ENCODE data around the gene SLC2A4RG. TPM values are rescaled to one million over a fixed set of nuclear protein-coding genes. Genes with fewer than 3 reads are reported as not detected.
A peak's percentile ranks its signal among the peaks of the same experiment; 100 is the strongest.

Gene SLC2A4RG
- total and polyA plus RNA-seq, 2 of the 13 experiments (the other 11 are each of a cell fraction or from before 2014, with no cell fraction given), result 91.4 to 95.9 TPM

GRCh38 chr20:63696628-63697356 lies 42.8 kb upstream of the SLC2A4RG start, which contains the start of gene TNFRSF6B (continued):
- TF ChIP-seq MIXL1 (CRISPR knock-in tag; IDR thresholded peaks at IDR 0.05) (no peak), DZIP1 (CRISPR knock-in tag; IDR thresholded peaks at IDR 0.05) (0 out of 2 replicates have a peak, but pooled peaks have one; percentile 13), ZNF337 (CRISPR knock-in tag; IDR thresholded peaks at IDR 0.05; ENCODE audit: borderline replicate concordance, low read depth) (no peak), ZNF142 (CRISPR knock-in tag; IDR thresholded peaks at IDR 0.05) (no peak), UBTF (CRISPR knock-in tag; IDR thresholded peaks at IDR 0.05) (peak; percentile 57), ZC3H13 (CRISPR knock-in tag; IDR thresholded peaks at IDR 0.05) (peak; percentile 91; the same call in 1 of the 2 replicates), PRMT3 (CRISPR knock-in tag; IDR thresholded peaks at IDR 0.05; ENCODE audit: borderline replicate concordance, low read depth) (no peak)
- TF ChIP-seq, protein P1, sequence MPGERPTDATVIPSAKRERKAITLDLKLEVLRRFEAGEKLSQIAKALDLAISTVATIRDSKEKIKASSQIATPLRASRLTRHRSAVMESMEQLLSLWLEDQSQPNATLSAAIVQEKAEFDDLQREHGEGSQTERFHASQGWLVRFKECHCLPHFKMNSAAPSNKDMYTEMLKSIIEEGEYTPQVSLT (CRISPR knock-in tag; IDR thresholded peaks at IDR 0.05; ENCODE audit: borderline replicate concordance, low read depth), result no peak
- TF ChIP-seq, protein P2, sequence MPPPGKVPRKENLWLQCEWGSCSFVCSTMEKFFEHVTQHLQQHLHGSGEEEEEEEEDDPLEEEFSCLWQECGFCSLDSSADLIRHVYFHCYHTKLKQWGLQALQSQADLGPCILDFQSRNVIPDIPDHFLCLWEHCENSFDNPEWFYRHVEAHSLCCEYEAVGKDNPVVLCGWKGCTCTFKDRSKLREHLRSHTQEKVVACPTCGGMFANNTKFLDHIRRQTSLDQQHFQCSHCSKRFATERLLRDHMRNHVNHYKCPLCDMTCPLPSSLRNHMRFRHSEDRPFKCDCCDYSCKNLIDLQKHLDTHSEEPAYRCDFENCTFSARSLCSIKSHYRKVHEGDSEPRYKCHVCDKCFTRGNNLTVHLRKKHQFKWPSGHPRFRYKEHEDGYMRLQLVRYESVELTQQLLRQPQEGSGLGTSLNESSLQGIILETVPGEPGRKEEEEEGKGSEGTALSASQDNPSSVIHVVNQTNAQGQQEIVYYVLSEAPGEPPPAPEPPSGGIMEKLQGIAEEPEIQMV (CRISPR knock-in tag; IDR thresholded peaks at IDR 0.05; ENCODE audit: low read depth), result no peak
- TF ChIP-seq, protein P3, sequence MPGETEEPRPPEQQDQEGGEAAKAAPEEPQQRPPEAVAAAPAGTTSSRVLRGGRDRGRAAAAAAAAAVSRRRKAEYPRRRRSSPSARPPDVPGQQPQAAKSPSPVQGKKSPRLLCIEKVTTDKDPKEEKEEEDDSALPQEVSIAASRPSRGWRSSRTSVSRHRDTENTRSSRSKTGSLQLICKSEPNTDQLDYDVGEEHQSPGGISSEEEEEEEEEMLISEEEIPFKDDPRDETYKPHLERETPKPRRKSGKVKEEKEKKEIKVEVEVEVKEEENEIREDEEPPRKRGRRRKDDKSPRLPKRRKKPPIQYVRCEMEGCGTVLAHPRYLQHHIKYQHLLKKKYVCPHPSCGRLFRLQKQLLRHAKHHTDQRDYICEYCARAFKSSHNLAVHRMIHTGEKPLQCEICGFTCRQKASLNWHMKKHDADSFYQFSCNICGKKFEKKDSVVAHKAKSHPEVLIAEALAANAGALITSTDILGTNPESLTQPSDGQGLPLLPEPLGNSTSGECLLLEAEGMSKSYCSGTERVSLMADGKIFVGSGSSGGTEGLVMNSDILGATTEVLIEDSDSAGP (CRISPR knock-in tag; IDR thresholded peaks at IDR 0.05; ENCODE audit: borderline replicate concordance), result peak; percentile 66

All from HepG2 (cell line).